ENCODE measurements around the gene DGUOK.
A peak's percentile ranks its signal among the peaks of the same experiment; 100 is the strongest.

The DGUOK gene

GRCh38 chr2:73984922-73985307, 58.2 kb downstream of the DGUOK start:
- DNase-seq (ENCODE audit: low read depth), result no peak
- TF ChIP-seq CTCF (IDR thresholded peaks at IDR 0.05; ENCODE audit: insufficient read depth, low read depth, low read length, missing control alignments), result no peak
- H3K4me3 ChIP-seq (ENCODE audit: low read depth, low read length), result no peak overlapping the region; the same call in 1 of the 2 replicates

GRCh38 chr2:73985308-73986084, 58.8 kb downstream of the DGUOK start:
- H3K4me3 ChIP-seq (ENCODE audit: low read depth, low read length), result peak overlapping the region; percentile 82
- TF ChIP-seq CTCF (IDR thresholded peaks at IDR 0.05; ENCODE audit: insufficient read depth, low read depth, low read length, missing control alignments), result no peak
- DNase-seq (ENCODE audit: low read depth), result peak; percentile 84

- peak overlapping the region; percentile 82 for H3K4me3 ChIP-seq (ENCODE audit: low read depth, low read length)
- no peak for TF ChIP-seq CTCF (IDR thresholded peaks at IDR 0.05; ENCODE audit: insufficient read depth, low read depth, low read length, missing control alignments)
- peak; percentile 58 for DNase-seq (ENCODE audit: low read depth)
Observed at GRCh38 chr2:73986085-73986681, 59.5 kb downstream of the DGUOK start.

- H3K4me3 ChIP-seq (ENCODE audit: low read depth, low read length), result peak overlapping the region; percentile 82
- TF ChIP-seq CTCF (IDR thresholded peaks at IDR 0.05; ENCODE audit: insufficient read depth, low read depth, low read length, missing control alignments), result peak; percentile 15
- peak; percentile 69 for DNase-seq (ENCODE audit: low read depth)
Observed at GRCh38 chr2:73987109-73987947, 60.6 kb downstream of the DGUOK start.

GRCh38 chr2:73987948-73988700, 61.4 kb downstream of the DGUOK start:
- H3K4me3 ChIP-seq (ENCODE audit: low read depth, low read length), result peak overlapping the region; percentile 82
- TF ChIP-seq CTCF (IDR thresholded peaks at IDR 0.05; ENCODE audit: insufficient read depth, low read depth, low read length, missing control alignments), result no peak
- no peak for DNase-seq (ENCODE audit: low read depth)

- TF ChIP-seq CTCF (IDR thresholded peaks at IDR 0.05; ENCODE audit: insufficient read depth, low read depth, low read length, missing control alignments), result no peak
- H3K4me3 ChIP-seq (ENCODE audit: low read depth, low read length), result no peak overlapping the region
- DNase-seq (ENCODE audit: low read depth), result no peak
Observed at GRCh38 chr2:73989972-73990371, 63.3 kb downstream of the DGUOK start.

All from GM12865 (cell line).